ENCODE measurements around the gene ZNF282. TPM values are rescaled to one million over a fixed set of nuclear protein-coding genes. Genes with fewer than 3 reads are reported as not detected.

Gene ZNF282
- total RNA-seq, 4 donors from 2014 or later, result 5.7 to 14.5 (median 13.1) TPM

DNA sequence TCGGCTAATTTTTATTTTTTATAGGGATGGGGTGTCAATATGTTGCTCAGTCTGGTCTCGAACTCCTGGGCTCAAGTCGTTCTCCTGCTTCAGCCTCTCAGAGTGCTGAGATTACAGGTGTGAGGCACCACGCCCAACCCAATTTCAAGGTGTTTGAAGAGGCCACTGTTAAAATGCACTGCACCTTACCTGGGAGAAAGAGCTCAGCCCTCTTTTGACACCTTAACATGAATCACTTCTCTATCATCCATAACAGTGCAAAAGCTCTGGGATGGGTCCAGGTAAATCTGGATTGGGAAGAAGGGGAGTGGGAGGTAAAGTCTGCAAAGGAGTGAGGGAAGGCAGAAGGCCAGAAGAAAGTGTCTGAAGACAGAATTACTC, 557 bp upstream of the ZNF282 start:
- TF ChIP-seq, protein P1, sequence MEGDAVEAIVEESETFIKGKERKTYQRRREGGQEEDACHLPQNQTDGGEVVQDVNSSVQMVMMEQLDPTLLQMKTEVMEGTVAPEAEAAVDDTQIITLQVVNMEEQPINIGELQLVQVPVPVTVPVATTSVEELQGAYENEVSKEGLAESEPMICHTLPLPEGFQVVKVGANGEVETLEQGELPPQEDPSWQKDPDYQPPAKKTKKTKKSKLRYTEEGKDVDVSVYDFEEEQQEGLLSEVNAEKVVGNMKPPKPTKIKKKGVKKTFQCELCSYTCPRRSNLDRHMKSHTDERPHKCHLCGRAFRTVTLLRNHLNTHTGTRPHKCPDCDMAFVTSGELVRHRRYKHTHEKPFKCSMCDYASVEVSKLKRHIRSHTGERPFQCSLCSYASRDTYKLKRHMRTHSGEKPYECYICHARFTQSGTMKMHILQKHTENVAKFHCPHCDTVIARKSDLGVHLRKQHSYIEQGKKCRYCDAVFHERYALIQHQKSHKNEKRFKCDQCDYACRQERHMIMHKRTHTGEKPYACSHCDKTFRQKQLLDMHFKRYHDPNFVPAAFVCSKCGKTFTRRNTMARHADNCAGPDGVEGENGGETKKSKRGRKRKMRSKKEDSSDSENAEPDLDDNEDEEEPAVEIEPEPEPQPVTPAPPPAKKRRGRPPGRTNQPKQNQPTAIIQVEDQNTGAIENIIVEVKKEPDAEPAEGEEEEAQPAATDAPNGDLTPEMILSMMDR (IDR thresholded peaks at IDR 0.05; ENCODE audit: low read depth), result no peak

DNA sequence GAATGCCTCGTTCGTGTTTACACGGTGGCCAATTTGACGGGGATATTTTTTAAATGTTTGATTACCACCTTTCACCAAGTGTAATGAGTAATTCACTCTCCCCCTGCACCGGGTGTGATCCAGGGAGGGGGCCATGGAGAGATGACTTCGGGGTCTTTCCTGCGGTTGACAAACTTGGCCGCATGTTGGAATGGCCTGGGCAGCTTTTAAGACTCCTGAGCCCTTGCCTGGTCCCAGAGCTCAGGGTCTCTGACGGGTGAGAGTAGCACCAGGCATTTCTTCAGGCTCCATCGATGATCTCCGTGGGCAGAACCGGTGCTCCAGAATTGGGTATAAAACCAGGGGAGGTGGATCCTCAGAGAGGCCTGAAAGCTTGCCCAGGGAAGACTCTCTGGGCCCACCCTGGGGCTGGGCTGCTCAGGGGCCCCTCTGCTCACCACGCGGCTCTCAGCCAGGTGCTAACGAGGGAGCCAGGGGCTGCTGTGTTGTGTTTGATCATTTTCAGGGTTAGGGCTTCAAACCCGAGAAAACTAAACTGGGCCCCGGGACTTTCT, 882 bp downstream of the ZNF282 start:
- TF ChIP-seq, protein P1 (IDR thresholded peaks at IDR 0.05; ENCODE audit: low read depth), result no peak

DNA sequence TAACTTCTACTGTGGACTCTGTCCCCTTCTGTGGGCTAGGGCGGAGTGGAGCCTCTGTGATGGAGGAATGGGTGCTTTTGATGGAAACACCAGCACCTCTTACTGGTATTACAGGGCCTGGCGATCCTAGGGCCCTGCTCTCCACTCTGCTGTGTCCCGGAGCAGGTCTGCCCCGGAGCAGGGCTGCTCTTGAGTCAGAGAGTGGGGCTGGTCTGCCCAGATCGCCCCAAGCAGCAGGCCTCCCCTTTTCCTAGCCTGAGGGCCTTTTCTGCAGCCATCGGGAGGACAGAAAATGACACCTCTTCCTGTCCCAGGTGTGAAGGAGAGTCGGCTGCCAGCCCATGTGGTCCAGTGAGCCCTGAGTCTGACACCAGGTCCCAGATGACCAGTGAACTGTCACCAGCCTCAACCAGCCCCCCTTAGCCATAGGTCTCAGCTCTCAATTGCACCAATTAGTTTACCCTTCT, 1.4 kb downstream of the ZNF282 start:
- TF ChIP-seq, protein P1 (IDR thresholded peaks at IDR 0.05; ENCODE audit: low read depth), result no peak

DNA sequence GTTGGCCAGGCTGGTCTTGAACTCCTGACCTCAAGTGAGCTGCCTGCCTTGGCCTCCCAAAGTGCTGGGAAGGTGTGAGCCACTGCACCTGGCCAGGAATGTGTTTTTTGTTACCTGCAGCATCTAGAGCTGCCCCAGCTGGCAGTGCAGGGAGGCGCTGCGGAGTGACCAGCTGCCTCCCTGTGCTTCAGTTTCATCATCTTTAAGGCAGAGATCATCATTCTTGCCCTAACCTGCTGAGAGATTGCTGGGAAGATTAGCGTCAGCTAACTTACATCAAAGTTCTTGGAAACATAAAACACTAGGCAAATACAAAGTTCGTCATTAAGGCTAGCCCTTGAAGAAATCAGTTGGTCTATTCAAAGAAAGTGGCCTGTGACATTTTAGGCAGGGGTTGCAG, 2.3 kb downstream of the ZNF282 start:
- TF ChIP-seq, protein P1 (IDR thresholded peaks at IDR 0.05; ENCODE audit: low read depth), result no peak

DNA sequence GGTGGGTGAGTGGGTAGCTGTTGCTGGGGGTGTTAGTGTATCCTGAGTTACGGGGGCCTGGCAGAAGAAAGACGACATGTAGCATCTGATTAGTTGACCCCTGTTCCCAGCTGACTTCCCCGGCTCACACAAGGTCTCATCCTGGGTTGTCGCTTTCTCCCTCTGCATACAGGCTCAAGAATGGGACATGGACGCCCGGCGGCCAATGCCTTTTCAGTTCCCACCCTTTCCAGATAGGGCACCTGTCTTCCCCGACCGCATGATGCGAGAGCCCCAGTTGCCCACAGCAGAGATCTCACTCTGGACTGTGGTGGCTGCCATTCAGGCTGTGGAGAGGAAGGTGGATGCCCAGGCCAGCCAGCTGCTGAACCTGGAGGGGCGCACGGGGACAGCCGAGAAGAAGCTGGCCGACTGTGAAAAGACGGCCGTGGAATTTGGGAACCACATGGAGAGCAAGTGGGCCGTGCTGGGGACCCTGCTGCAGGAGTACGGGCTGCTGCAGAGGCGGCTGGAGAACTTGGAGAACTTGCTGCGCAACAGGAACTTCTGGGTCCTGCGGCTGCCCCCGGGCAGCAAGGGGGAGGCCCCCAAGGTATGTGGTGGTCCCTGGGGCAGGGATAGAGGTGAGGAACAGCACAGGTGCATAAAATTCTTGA, 2.9 kb downstream of the ZNF282 start:
- TF ChIP-seq, protein P1 (IDR thresholded peaks at IDR 0.05; ENCODE audit: low read depth), result no peak

DNA sequence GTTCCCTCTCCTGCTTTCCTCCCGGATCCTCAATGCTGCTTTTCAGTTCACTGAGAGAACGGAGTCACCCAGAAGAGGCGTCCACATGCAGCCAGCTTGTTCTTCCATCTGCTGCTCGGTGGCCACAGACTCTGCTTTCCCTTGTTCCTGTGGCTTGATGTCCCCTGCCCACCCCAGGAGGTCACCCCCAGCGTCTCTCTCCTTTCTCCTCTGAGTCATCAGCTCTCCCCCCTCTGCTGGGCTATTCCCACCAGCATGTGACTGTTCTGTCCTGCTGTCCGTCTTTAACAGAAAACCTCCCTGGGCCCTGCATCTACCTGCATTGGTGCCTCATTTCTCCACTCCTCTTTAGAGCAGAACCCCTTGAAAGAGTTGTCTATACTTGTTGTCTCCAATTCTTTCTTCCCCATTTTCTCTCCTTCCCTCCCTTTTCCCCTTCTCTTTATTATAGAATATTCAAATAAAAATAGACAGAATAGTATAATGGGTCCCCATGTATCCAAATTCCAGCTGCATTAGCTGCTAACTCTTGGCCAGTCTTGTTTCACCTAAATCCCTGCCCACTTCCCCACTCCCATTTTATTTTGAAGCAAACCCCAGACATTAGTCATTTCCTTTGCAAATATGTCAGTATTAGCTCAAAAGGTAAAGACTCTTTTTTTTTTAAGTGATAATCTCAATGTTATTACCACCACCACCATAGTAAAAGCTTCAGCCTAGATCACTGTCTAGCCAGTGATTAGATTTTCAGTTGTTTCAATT, 4.1 kb downstream of the ZNF282 start:
- TF ChIP-seq, protein P1 (IDR thresholded peaks at IDR 0.05; ENCODE audit: low read depth), result no peak

DNA sequence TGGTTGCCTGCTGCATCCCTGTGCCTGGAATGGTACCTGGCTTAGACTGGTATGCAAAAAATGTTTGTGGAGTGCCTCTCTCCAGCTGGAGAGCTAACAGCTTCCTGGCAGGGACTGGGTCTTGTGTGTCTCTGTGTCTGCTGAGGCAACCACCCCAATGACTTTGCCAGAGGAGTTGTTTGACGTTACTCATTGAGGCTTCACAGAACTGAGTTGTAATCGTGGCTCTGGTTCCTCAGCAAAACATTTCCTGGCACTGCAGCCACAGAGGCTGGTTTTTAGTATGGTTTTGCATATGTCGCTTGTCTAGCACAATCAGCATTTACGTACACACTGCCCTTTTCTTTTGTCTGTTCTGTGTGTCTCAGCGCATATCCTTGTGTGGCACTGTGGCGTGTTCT, 7.5 kb downstream of the ZNF282 start:
- TF ChIP-seq, protein P1 (IDR thresholded peaks at IDR 0.05; ENCODE audit: low read depth), result no peak
